GM21360 (cell line): ENCODE data around the gene ETS2.
"Not testable (repeated sequence)": the region's sequence is repeated elsewhere in the genome, so short reads cannot be mapped to it uniquely, and the experiment has no call there.

ENCODE experiments used
- ATAC-seq: cut with Tn5 transposase; IDR thresholded peaks from one replicate; pipeline ENCODE4 v1.9.1; 2021; ENCODE audit warnings: mild to moderate bottlenecking, moderate library complexity; ENCODE audit not compliant: unreplicated experiment

Gene ETS2

GRCh38 chr21:38834725-38835124 is 29.0 kb downstream of the ETS2 start:
- ATAC-seq: no peak

GRCh38 chr21:38837806-38838461 is 32.2 kb downstream of the ETS2 start:
- ATAC-seq: no peak

GRCh38 chr21:38838598-38839327 is 33.0 kb downstream of the ETS2 start:
- ATAC-seq: no peak

- no peak for ATAC-seq
Observed at GRCh38 chr21:38839328-38840286, 33.9 kb downstream of the ETS2 start.

- no peak for ATAC-seq
Observed at GRCh38 chr21:38840456-38841300, 34.9 kb downstream of the ETS2 start.

- ATAC-seq: no peak
Observed at GRCh38 chr21:38841472-38841871, 35.7 kb downstream of the ETS2 start.

- ATAC-seq: no peak
Observed at GRCh38 chr21:38842079-38842478, 36.4 kb downstream of the ETS2 start.

GRCh38 chr21:38843379-38843778 is 37.6 kb downstream of the ETS2 start:
- no peak for ATAC-seq

- no peak for ATAC-seq
Observed at GRCh38 chr21:38843806-38844503, 38.2 kb downstream of the ETS2 start.

GRCh38 chr21:38845374-38845773 is 39.6 kb downstream of the ETS2 start:
- not testable (repeated sequence) for ATAC-seq

- no peak for ATAC-seq
Observed at GRCh38 chr21:38847556-38847955, 41.8 kb downstream of the ETS2 start.

- no peak for ATAC-seq
Observed at GRCh38 chr21:38848187-38848609, 42.5 kb downstream of the ETS2 start.

- ATAC-seq: no peak
Observed at GRCh38 chr21:38849776-38850175, 44.0 kb downstream of the ETS2 start.

- no peak for ATAC-seq
Observed at GRCh38 chr21:38850277-38850951, 44.7 kb downstream of the ETS2 start.

GRCh38 chr21:38851101-38851500 is 45.4 kb downstream of the ETS2 start:
- no peak for ATAC-seq

- ATAC-seq: no peak
Observed at GRCh38 chr21:38852278-38852677, 46.5 kb downstream of the ETS2 start.

GRCh38 chr21:38852708-38853107 is 47.0 kb downstream of the ETS2 start:
- no peak for ATAC-seq

GRCh38 chr21:38853421-38853919 is 47.7 kb downstream of the ETS2 start:
- no peak for ATAC-seq

GRCh38 chr21:38857152-38857825 is 51.6 kb downstream of the ETS2 start:
- ATAC-seq: no peak
